Suppressor macrophage treated with lipopolysaccharide for 4 hours (primary cell): ENCODE measurements around the gene TIMP4.

Experiments
- DNase-seq: peaks from one replicate; pipeline ENCODE4 v3.0.0-alpha.2; 2020

TIMP4 gene

GRCh38 chr3:12158387-12159226 lies at the start of gene TIMP4:
Gene TIMP4 (minus strand): TSS chr3:12158912. CDS start chr3:12158840, 72 bp downstream.
- DNase-seq, result no peak

GRCh38 chr3:12205171-12205570 lies 46.5 kb upstream of the TIMP4 start:
- DNase-seq, result no peak

- DNase-seq, result no peak
These were observed 43.1 kb upstream of the TIMP4 start for GRCh38 chr3:12201813-12202212.

GRCh38 chr3:12198301-12198700 lies 39.6 kb upstream of the TIMP4 start:
- peak; percentile 36 for DNase-seq

- DNase-seq, result no peak
These were observed 38.8 kb upstream of the TIMP4 start for GRCh38 chr3:12197475-12197874.

- no peak for DNase-seq
These were observed 38.0 kb upstream of the TIMP4 start for GRCh38 chr3:12196684-12197083.

- no peak for DNase-seq
These were observed 36.5 kb upstream of the TIMP4 start for GRCh38 chr3:12195231-12195630.

GRCh38 chr3:12194669-12195161 lies 36.0 kb upstream of the TIMP4 start:
- no peak for DNase-seq

GRCh38 chr3:12194209-12194608 lies 35.5 kb upstream of the TIMP4 start:
- peak; percentile 89 for DNase-seq

- DNase-seq, result peak; percentile 96
These were observed 34.9 kb upstream of the TIMP4 start for GRCh38 chr3:12193485-12194165.

GRCh38 chr3:12192655-12193484 lies 34.2 kb upstream of the TIMP4 start:
- DNase-seq, result no peak

- DNase-seq, result no peak
These were observed 33.5 kb upstream of the TIMP4 start for GRCh38 chr3:12192173-12192572.

GRCh38 chr3:12191559-12191958 lies 32.8 kb upstream of the TIMP4 start:
- no peak for DNase-seq

GRCh38 chr3:12190832-12191231 lies 32.1 kb upstream of the TIMP4 start:
- no peak for DNase-seq

GRCh38 chr3:12190221-12190807 lies 31.6 kb upstream of the TIMP4 start:
- DNase-seq, result no peak

- no peak for DNase-seq
These were observed 30.1 kb upstream of the TIMP4 start for GRCh38 chr3:12188681-12189287.

GRCh38 chr3:12188328-12188648 lies 29.6 kb upstream of the TIMP4 start:
- no peak for DNase-seq

GRCh38 chr3:12187448-12188327 lies 29.0 kb upstream of the TIMP4 start:
- peak; percentile 88 for DNase-seq

- DNase-seq, result no peak
These were observed 28.0 kb upstream of the TIMP4 start for GRCh38 chr3:12186515-12187286.

- no peak for DNase-seq
These were observed 27.3 kb upstream of the TIMP4 start for GRCh38 chr3:12186046-12186445.
